Measurements from ENCODE around the gene SIK1. TPM values are rescaled to one million over a fixed set of nuclear protein-coding genes. Genes with fewer than 3 reads are reported as not detected.
"Not testable (repeated sequence)": the region's sequence is repeated elsewhere in the genome, so short reads cannot be mapped to it uniquely, and the experiment has no call there.

SIK1 gene
- total RNA-seq, 4 donors from 2014 or later, result 0.54 to 5.3 (median 1.5) TPM

DNA sequence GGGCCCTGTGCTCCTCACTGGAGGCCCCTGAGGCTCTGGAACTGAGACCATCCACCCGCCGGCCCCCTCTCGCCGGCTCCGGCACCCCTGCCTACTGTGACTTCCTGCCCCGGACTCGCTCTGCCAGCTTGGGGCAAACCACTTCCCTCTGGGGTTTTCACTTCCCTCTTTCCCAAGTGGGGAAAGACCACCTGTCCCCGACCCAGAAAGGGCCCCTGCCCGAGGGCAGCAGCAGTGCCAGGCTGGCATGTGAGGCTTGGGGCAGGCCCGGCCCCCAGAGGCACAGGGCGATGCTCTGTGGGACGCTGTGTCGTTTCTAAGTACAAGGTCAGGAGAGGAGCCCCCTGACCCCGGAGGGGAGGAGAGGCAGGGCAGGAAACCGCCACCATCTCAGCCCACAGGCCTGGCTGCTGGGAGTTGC, 27.3 kb downstream of the SIK1 start:
- H3K27ac ChIP-seq; H3K36me3 ChIP-seq; DNase-seq; intact Hi-C loops (cut with DNase I); H3K4me1 ChIP-seq; H3K9me3 ChIP-seq; H3K4me3 ChIP-seq (replicated peaks in 1 of 3); H3K27me3 ChIP-seq: not testable (repeated sequence)
- WGBS, 2 donors, result no CpG with 5 or more reads among the region's 15 CpGs

DNA sequence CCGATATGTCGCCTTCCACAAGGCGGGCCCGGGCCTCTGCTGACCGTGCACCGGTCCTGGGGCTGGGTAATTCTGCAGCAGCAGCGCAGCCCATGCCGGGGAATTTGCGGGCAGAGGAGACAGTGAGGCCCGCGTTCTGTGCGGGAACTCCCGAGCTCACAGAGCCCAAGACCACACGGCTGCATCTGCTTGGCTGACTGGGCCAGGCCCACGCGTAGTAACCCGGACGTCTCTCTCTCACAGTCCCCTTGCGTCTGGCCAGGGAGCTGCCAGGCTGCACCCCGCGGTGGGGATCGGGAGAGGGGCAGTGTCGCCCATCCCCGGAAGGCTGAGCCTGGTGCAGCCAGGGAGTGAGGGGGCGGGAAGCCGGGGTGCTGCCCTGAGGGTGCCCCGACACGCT, 27.8 kb downstream of the SIK1 start:
- H3K36me3 ChIP-seq; H3K4me3 ChIP-seq (replicated peaks in 1 of 3); H3K4me1 ChIP-seq; DNase-seq; intact Hi-C loops (cut with DNase I); H3K27me3 ChIP-seq; H3K27ac ChIP-seq; H3K9me3 ChIP-seq: not testable (repeated sequence)
- no CpG with 5 or more reads among the region's 28 CpGs for WGBS, 2 donors

DNA sequence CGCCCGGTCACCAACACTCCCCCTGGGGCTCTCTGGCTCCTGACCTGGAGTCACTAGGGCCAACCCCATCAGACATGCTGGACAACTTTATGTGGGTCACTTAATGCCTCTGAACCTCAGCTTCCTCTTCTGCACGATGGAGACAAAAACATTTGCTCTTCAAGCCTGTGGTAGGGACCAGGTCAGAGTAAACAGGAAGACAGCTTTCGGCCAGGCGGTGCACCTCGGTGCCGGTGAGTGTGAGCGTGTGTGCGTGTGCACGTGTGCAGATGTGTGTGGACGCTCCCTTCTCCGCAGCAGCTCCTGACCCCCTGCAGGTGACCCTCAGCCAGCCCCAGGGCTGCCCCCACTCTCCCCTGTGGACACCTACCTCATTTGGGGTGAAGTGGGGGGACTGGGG, 28.4 kb downstream of the SIK1 start:
- DNase-seq; H3K4me3 ChIP-seq (replicated peaks in 1 of 3); H3K36me3 ChIP-seq; H3K27me3 ChIP-seq; H3K9me3 ChIP-seq; H3K4me1 ChIP-seq; H3K27ac ChIP-seq; intact Hi-C loops (cut with DNase I): not testable (repeated sequence)
- whole genome bisulfite sequencing, 2 donors, result no CpG with 5 or more reads among the region's 12 CpGs

DNA sequence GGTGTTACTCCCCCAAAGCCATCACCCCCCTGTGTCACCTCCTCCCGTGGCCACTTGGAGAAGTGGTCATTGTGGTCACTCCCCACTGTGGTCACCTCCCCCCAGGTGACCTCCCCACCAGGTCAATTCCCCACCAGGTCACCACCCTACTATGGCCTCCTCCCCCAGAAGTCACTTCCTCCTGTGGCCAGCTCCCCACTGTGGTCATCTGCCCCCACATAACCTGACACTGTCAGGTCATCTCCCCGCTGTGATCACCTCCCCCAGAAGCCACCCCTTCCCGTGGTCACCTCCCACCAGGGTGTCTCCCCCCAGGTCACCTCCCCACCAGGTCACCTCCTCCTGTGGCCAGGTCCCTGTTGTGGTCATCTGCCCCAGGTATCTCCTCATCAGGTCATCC, 28.9 kb downstream of the SIK1 start:
- H3K9me3 ChIP-seq; H3K27me3 ChIP-seq; H3K36me3 ChIP-seq; intact Hi-C loops (cut with DNase I); H3K4me1 ChIP-seq; H3K4me3 ChIP-seq (replicated peaks in 1 of 3); DNase-seq; H3K27ac ChIP-seq: not testable (repeated sequence)
- WGBS, 2 donors, result no CpG with 5 or more reads among the region's 3 CpGs

DNA sequence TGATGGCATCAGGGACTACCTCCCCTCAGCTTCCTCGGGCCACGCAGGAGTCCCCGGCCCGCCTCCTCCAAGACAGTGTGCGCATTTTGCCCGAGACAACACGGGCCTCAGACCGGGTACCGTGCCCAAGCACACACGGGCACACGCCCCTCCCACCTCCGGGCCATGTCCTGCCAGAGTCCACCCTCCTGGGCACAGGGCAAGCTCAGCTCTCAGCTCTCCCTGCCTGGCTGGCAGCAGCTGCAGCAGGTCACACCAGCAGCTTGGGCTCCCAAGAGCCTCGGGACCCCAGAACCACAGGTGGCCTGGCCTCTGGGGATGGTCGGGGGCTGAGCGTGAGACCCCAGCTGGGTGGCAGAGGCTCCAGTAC, 29.5 kb downstream of the SIK1 start:
- WGBS, 2 donors, result no CpG with 5 or more reads among the region's 15 CpGs
- H3K4me3 ChIP-seq (replicated peaks in 1 of 3); H3K36me3 ChIP-seq; H3K27me3 ChIP-seq; DNase-seq; H3K4me1 ChIP-seq; H3K9me3 ChIP-seq; intact Hi-C loops (cut with DNase I); H3K27ac ChIP-seq: not testable (repeated sequence)

- intact Hi-C loops (cut with DNase I), result not testable (repeated sequence)
- WGBS, 2 donors, result no CpG with 5 or more reads among the region's 27 CpGs
Observed at GRCh38 chr21:43396788-43397438, 30.0 kb downstream of the SIK1 start.

GRCh38 chr21:43383351-43383750, 43.6 kb downstream of the SIK1 start:
- H3K4me1 ChIP-seq; H3K27ac ChIP-seq; DNase-seq; H3K9me3 ChIP-seq; H3K36me3 ChIP-seq; H3K4me3 ChIP-seq (replicated peaks in 1 of 3); intact Hi-C loops (cut with DNase I); H3K27me3 ChIP-seq: not testable (repeated sequence)
- no CpG with 5 or more reads among the region's 19 CpGs for WGBS, 2 donors

More at GRCh38 chr21:43396788-43397438, 30.0 kb downstream of the SIK1 start:
- not testable (repeated sequence) for H3K4me1 ChIP-seq; H3K9me3 ChIP-seq; H3K36me3 ChIP-seq; DNase-seq; H3K27me3 ChIP-seq; H3K4me3 ChIP-seq (replicated peaks in 1 of 3); H3K27ac ChIP-seq

- H3K36me3 ChIP-seq; intact Hi-C loops (cut with DNase I); H3K27me3 ChIP-seq; H3K9me3 ChIP-seq; H3K4me1 ChIP-seq; DNase-seq; H3K27ac ChIP-seq; H3K4me3 ChIP-seq (replicated peaks in 1 of 3): not testable (repeated sequence)
- WGBS, 2 donors, result no CpG with 5 or more reads among the region's 10 CpGs
Observed at GRCh38 chr21:43382902-43383301, 44.0 kb downstream of the SIK1 start.

GRCh38 chr21:43380852-43381533, 45.9 kb downstream of the SIK1 start:
- DNase-seq; H3K4me1 ChIP-seq; H3K9me3 ChIP-seq; H3K36me3 ChIP-seq; intact Hi-C loops (cut with DNase I); H3K27ac ChIP-seq; H3K4me3 ChIP-seq (replicated peaks in 1 of 3); H3K27me3 ChIP-seq: not testable (repeated sequence)
- no CpG with 5 or more reads among the region's 28 CpGs for WGBS, 2 donors

GRCh38 chr21:43380337-43380736, 46.6 kb downstream of the SIK1 start:
- H3K4me1 ChIP-seq; H3K27ac ChIP-seq; H3K4me3 ChIP-seq (replicated peaks in 1 of 3); H3K36me3 ChIP-seq; H3K27me3 ChIP-seq; DNase-seq; intact Hi-C loops (cut with DNase I); H3K9me3 ChIP-seq: not testable (repeated sequence)
- no CpG with 5 or more reads among the region's 11 CpGs for WGBS, 2 donors

DNA sequence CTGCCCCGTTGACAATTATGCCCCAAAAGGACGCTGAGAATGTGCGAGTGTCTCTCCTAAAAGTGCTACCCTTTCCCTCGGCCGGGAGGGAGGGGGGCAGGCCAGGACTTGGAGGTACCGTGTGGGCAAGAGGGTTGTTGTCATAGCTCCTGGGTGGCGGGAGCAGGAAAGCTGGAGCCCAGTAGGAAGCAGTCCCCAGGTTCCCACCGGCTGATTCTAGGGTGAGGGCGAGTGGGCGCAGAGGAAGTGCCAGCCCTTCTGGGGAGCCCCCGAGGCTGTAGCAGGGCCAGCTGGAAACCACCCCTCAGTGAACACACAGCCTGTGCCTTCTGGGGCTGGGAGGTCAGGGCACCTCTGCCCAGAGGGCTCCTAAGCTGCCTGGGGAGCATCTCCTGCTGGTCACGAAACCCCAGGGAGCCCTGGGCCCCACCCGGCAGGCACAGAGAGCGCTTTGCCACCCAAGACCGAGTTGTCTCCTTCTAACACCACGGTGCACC, 47.3 kb downstream of the SIK1 start:
- H3K36me3 ChIP-seq; H3K9me3 ChIP-seq; H3K27me3 ChIP-seq; intact Hi-C loops (cut with DNase I); H3K27ac ChIP-seq; H3K4me3 ChIP-seq (replicated peaks in 1 of 3); DNase-seq; H3K4me1 ChIP-seq: not testable (repeated sequence)
- WGBS, 2 donors, result no CpG with 5 or more reads among the region's 16 CpGs
